ENCODE results near the gene FAM193B.
A peak's percentile ranks its signal among the peaks of the same experiment; 100 is the strongest.

FAM193B gene

GRCh38 chr5:177599731-177600507, 45.6 kb upstream of the FAM193B start, which contains the start of gene B4GALT7:
B4GALT7 (plus strand) TSS chr5:177600132; CDS start chr5:177600211, 79 bp downstream.
- no peak for TF ChIP-seq YY1 (IDR thresholded peaks at IDR 0.05; ENCODE audit: insufficient read depth, insufficient read length)
- no peak for TF ChIP-seq ZNF274 (IDR thresholded peaks at IDR 0.05; ENCODE audit: low read depth, low read length)
- no peak for TF ChIP-seq SUZ12 (IDR thresholded peaks at IDR 0.05; ENCODE audit: extremely low read depth, insufficient read depth, insufficient read length)
- Histone ChIP-seq H3K4me1 (ENCODE audit: insufficient read depth, insufficient read length) (peaks cover 2% of the 10 kb centered on the region), H3K27me3 (ENCODE audit: insufficient read depth, insufficient read length) (peaks cover 14% of the 10 kb centered on the region)

GRCh38 chr5:177598477-177598876, 44.1 kb upstream of the FAM193B start:
- peaks cover 14% of the 10 kb centered on the region for H3K27me3 ChIP-seq (ENCODE audit: insufficient read depth, insufficient read length)
- no peak for DNase-seq (ENCODE audit: low read depth, low spot score)
- peaks cover 41% of the 10 kb centered on the region for H3K36me3 ChIP-seq (ENCODE audit: insufficient read depth, insufficient read length, low read length)
- TF ChIP-seq YY1 (IDR thresholded peaks at IDR 0.05; ENCODE audit: insufficient read depth, insufficient read length) (no peak), SUZ12 (IDR thresholded peaks at IDR 0.05; ENCODE audit: extremely low read depth, insufficient read depth, insufficient read length) (no peak), ZNF274 (IDR thresholded peaks at IDR 0.05; ENCODE audit: low read depth, low read length) (no peak)
- no peak overlapping the region for H3K9ac ChIP-seq (ENCODE audit: insufficient read length, low read depth)
- H3K4me1 ChIP-seq (ENCODE audit: insufficient read depth, insufficient read length) = peaks cover 2% of the 10 kb centered on the region
- no peak overlapping the region for H3K4me3 ChIP-seq (ENCODE audit: insufficient read length, low read depth)
- H3K9me3 ChIP-seq (ENCODE audit: insufficient read depth, low read length) = no peaks in the 10 kb centered on the region

More at GRCh38 chr5:177599731-177600507, 45.6 kb upstream of the FAM193B start, which contains the start of gene B4GALT7:
- H3K9ac ChIP-seq (ENCODE audit: insufficient read length, low read depth) = peak within 1 kb of the TSS; percentile 88
- H3K36me3 ChIP-seq (ENCODE audit: insufficient read depth, insufficient read length, low read length) = peaks cover 30% of the 10 kb centered on the region
- H3K4me3 ChIP-seq (ENCODE audit: insufficient read length, low read depth) = peak within 1 kb of the TSS; percentile 87
- no peaks in the 10 kb centered on the region for H3K9me3 ChIP-seq (ENCODE audit: insufficient read depth, low read length)
- DNase-seq (ENCODE audit: low read depth, low spot score) = peak; percentile 69

- Histone ChIP-seq H3K9me3 (ENCODE audit: insufficient read depth, low read length) (no peaks in the 10 kb centered on the region), H3K9ac (ENCODE audit: insufficient read length, low read depth) (no peak overlapping the region), H3K36me3 (ENCODE audit: insufficient read depth, insufficient read length, low read length) (peaks cover 39% of the 10 kb centered on the region), H3K4me1 (ENCODE audit: insufficient read depth, insufficient read length) (peaks cover 2% of the 10 kb centered on the region), H3K4me3 (ENCODE audit: insufficient read length, low read depth) (no peak overlapping the region), H3K27me3 (ENCODE audit: insufficient read depth, insufficient read length) (peaks cover 14% of the 10 kb centered on the region)
- TF ChIP-seq ZNF274 (IDR thresholded peaks at IDR 0.05; ENCODE audit: low read depth, low read length) (no peak), SUZ12 (IDR thresholded peaks at IDR 0.05; ENCODE audit: extremely low read depth, insufficient read depth, insufficient read length) (no peak), YY1 (IDR thresholded peaks at IDR 0.05; ENCODE audit: insufficient read depth, insufficient read length) (no peak)
- DNase-seq (ENCODE audit: low read depth, low spot score) = no peak
Observed at GRCh38 chr5:177596775-177597238, 42.4 kb upstream of the FAM193B start.

- DNase-seq (ENCODE audit: low read depth, low spot score) = no peak
- Histone ChIP-seq H3K27me3 (ENCODE audit: insufficient read depth, insufficient read length) (peaks cover 20% of the 10 kb centered on the region), H3K4me1 (ENCODE audit: insufficient read depth, insufficient read length) (peaks cover 2% of the 10 kb centered on the region), H3K9ac (ENCODE audit: insufficient read length, low read depth) (no peak overlapping the region), H3K4me3 (ENCODE audit: insufficient read length, low read depth) (no peak overlapping the region), H3K9me3 (ENCODE audit: insufficient read depth, low read length) (no peaks in the 10 kb centered on the region), H3K36me3 (ENCODE audit: insufficient read depth, insufficient read length, low read length) (peaks cover 39% of the 10 kb centered on the region)
- TF ChIP-seq ZNF274 (IDR thresholded peaks at IDR 0.05; ENCODE audit: low read depth, low read length) = no peak
- TF ChIP-seq YY1 (IDR thresholded peaks at IDR 0.05; ENCODE audit: insufficient read depth, insufficient read length) = no peak
- no peak for TF ChIP-seq SUZ12 (IDR thresholded peaks at IDR 0.05; ENCODE audit: extremely low read depth, insufficient read depth, insufficient read length)
Observed at GRCh38 chr5:177595991-177596774, 41.8 kb upstream of the FAM193B start.

- H3K36me3 ChIP-seq (ENCODE audit: insufficient read depth, insufficient read length, low read length) = peaks cover 39% of the 10 kb centered on the region
- no peaks in the 10 kb centered on the region for H3K9me3 ChIP-seq (ENCODE audit: insufficient read depth, low read length)
- TF ChIP-seq ZNF274 (IDR thresholded peaks at IDR 0.05; ENCODE audit: low read depth, low read length) (no peak), YY1 (IDR thresholded peaks at IDR 0.05; ENCODE audit: insufficient read depth, insufficient read length) (no peak), SUZ12 (IDR thresholded peaks at IDR 0.05; ENCODE audit: extremely low read depth, insufficient read depth, insufficient read length) (no peak)
- H3K27me3 ChIP-seq (ENCODE audit: insufficient read depth, insufficient read length) = peaks cover 23% of the 10 kb centered on the region
- H3K4me1 ChIP-seq (ENCODE audit: insufficient read depth, insufficient read length) = no peaks in the 10 kb centered on the region
- no peak overlapping the region for H3K4me3 ChIP-seq (ENCODE audit: insufficient read length, low read depth)
- no peak for DNase-seq (ENCODE audit: low read depth, low spot score)
- no peak overlapping the region for H3K9ac ChIP-seq (ENCODE audit: insufficient read length, low read depth)
Observed at GRCh38 chr5:177595026-177595585, 40.7 kb upstream of the FAM193B start.

- Histone ChIP-seq H3K9ac (ENCODE audit: insufficient read length, low read depth) (peak overlapping the region; percentile 28), H3K4me1 (ENCODE audit: insufficient read depth, insufficient read length) (no peaks in the 10 kb centered on the region), H3K27me3 (ENCODE audit: insufficient read depth, insufficient read length) (peaks cover 31% of the 10 kb centered on the region), H3K36me3 (ENCODE audit: insufficient read depth, insufficient read length, low read length) (peaks cover 39% of the 10 kb centered on the region), H3K4me3 (ENCODE audit: insufficient read length, low read depth) (no peak overlapping the region), H3K9me3 (ENCODE audit: insufficient read depth, low read length) (no peaks in the 10 kb centered on the region)
- no peak for TF ChIP-seq ZNF274 (IDR thresholded peaks at IDR 0.05; ENCODE audit: low read depth, low read length)
- TF ChIP-seq YY1 (IDR thresholded peaks at IDR 0.05; ENCODE audit: insufficient read depth, insufficient read length) = no peak
- TF ChIP-seq SUZ12 (IDR thresholded peaks at IDR 0.05; ENCODE audit: extremely low read depth, insufficient read depth, insufficient read length) = no peak
- DNase-seq (ENCODE audit: low read depth, low spot score) = no peak
Observed at GRCh38 chr5:177594071-177594470, 39.7 kb upstream of the FAM193B start.

Measured in NT2/D1 (cell line).